SK-N-SH treated with all-trans-retinoic acid at 6 μM for 48 hours (cell line): ENCODE measurements around the gene SPOCK1.

Source experiments
- ARNTL ChIP-seq: fragments of 450-650 bp; formaldehyde crosslinking; IDR thresholded peaks from 2 replicates; pipeline ENCODE4 v1.5.0; 2020; ENCODE audit warnings: low read depth, mild to moderate bottlenecking, moderate library complexity, borderline replicate concordance
- ISL1 ChIP-seq: fragments of 250-450 bp; sonication (Bioruptor Pico); IDR thresholded peaks from 2 replicates; pipeline ENCODE4 v2.1.2; 2022; ENCODE audit warnings: mild to moderate bottlenecking, moderate library complexity
- PPARA ChIP-seq: fragments of 250-450 bp; sonication (Bioruptor Pico); IDR thresholded peaks from 2 replicates; pipeline ENCODE4 v1.5.0; 2020; ENCODE audit warnings: mild to moderate bottlenecking, borderline replicate concordance
- SNAI2 ChIP-seq: fragments of 250-450 bp; sonication (Bioruptor Pico); IDR thresholded peaks from 2 replicates; pipeline ENCODE4 v1.5.0; 2020; ENCODE audit warnings: mild to moderate bottlenecking, moderate library complexity
- ZFP30 ChIP-seq: fragments of 450-650 bp; formaldehyde crosslinking; IDR thresholded peaks from 2 replicates; pipeline ENCODE4 v1.5.0; 2022; ENCODE audit warnings: mild to moderate bottlenecking, moderate library complexity
- ZNF70 ChIP-seq: fragments of 450-650 bp; formaldehyde crosslinking; IDR thresholded peaks from 2 replicates; pipeline ENCODE4 v1.5.0; 2020; ENCODE audit warnings: mild to moderate bottlenecking, moderate library complexity
- TF ChIP-seq, protein P1 (sequence below): fragments of 250-450 bp; sonication (Bioruptor Pico); IDR thresholded peaks from 2 replicates; pipeline ENCODE4 v1.5.0; 2020; ENCODE audit warnings: mild to moderate bottlenecking, moderate library complexity
- TF ChIP-seq, protein P2 (sequence below): fragments of 250-450 bp; sonication (Bioruptor Pico); IDR thresholded peaks from 2 replicates; pipeline ENCODE4 v1.5.1; 2020; ENCODE audit warnings: low read depth, mild to moderate bottlenecking, moderate library complexity

DNA sequence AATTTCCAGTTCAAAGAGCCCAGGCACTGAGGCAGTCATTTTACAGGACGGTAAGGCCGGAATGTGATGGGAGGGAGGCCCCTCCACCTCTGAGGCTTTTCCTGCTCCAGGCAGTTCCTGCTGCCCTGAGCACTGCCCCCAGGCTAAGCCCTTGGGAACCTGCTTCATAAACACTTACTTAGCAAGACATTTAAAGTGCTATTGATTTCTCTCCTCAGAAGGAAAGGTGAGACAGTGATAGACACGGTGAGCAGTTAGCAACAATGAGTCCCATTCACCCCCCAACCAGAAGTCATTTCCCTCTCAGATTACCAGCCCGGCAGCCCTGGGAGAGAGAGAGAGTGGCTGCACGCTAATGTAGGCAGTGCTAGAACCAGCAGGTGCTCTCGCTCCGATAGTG lies 462.5 kb downstream of the SPOCK1 start:
- TF ChIP-seq, protein P1, sequence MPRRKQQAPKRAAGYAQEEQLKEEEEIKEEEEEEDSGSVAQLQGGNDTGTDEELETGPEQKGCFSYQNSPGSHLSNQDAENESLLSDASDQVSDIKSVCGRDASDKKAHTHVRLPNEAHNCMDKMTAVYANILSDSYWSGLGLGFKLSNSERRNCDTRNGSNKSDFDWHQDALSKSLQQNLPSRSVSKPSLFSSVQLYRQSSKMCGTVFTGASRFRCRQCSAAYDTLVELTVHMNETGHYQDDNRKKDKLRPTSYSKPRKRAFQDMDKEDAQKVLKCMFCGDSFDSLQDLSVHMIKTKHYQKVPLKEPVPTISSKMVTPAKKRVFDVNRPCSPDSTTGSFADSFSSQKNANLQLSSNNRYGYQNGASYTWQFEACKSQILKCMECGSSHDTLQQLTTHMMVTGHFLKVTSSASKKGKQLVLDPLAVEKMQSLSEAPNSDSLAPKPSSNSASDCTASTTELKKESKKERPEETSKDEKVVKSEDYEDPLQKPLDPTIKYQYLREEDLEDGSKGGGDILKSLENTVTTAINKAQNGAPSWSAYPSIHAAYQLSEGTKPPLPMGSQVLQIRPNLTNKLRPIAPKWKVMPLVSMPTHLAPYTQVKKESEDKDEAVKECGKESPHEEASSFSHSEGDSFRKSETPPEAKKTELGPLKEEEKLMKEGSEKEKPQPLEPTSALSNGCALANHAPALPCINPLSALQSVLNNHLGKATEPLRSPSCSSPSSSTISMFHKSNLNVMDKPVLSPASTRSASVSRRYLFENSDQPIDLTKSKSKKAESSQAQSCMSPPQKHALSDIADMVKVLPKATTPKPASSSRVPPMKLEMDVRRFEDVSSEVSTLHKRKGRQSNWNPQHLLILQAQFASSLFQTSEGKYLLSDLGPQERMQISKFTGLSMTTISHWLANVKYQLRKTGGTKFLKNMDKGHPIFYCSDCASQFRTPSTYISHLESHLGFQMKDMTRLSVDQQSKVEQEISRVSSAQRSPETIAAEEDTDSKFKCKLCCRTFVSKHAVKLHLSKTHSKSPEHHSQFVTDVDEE, result no peak
- TF ChIP-seq, protein P2, sequence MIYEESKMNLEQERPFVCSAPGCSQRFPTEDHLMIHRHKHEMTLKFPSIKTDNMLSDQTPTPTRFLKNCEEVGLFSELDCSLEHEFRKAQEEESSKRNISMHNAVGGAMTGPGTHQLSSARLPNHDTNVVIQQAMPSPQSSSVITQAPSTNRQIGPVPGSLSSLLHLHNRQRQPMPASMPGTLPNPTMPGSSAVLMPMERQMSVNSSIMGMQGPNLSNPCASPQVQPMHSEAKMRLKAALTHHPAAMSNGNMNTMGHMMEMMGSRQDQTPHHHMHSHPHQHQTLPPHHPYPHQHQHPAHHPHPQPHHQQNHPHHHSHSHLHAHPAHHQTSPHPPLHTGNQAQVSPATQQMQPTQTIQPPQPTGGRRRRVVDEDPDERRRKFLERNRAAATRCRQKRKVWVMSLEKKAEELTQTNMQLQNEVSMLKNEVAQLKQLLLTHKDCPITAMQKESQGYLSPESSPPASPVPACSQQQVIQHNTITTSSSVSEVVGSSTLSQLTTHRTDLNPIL, result no peak
- TF ChIP-seq ZNF70 (CRISPR knock-in tag) (no peak), ZFP30 (no peak), ISL1 (CRISPR knock-in tag) (no peak), SNAI2 (CRISPR knock-in tag) (no peak), PPARA (CRISPR knock-in tag) (no peak), ARNTL (no peak)
